Measurements from ENCODE around the gene CNKSR3. TPM values are rescaled to one million over a fixed set of nuclear protein-coding genes. Genes with fewer than 3 reads are reported as not detected.

CNKSR3 gene
- total RNA-seq, 1 experiment from 2014 or later, result 10.3 TPM

- Histone ChIP-seq H3K27me3 (replicated peaks; ENCODE audit: insufficient read depth, low read depth, low read length, poor library complexity) (no peaks in the 10 kb centered on the region), H3K27ac (ENCODE audit: low read depth, low read length, poor library complexity, severe bottlenecking) (no peak overlapping the region), H3K36me3 (ENCODE audit: insufficient read depth, low read length, poor library complexity, severe bottlenecking) (no peaks in the 10 kb centered on the region), H3K4me1 (ENCODE audit: insufficient read depth, low read length, poor library complexity, severe bottlenecking) (peaks cover 24% of the 10 kb centered on the region), H3K4me3 (ENCODE audit: low read depth, low read length, poor library complexity, severe bottlenecking) (no peak overlapping the region), H3K9me3 (ENCODE audit: low read depth, low read length, poor library complexity, severe bottlenecking) (no peaks in the 10 kb centered on the region)
- intact Hi-C loops (cut with micrococcal nuclease; ENCODE audit: unreplicated experiment), result no loop called here
- no peak for TF ChIP-seq EZH2 (IDR thresholded peaks at IDR 0.05; ENCODE audit: borderline replicate concordance, low read depth, low read length, poor library complexity, severe bottlenecking)
- TF ChIP-seq CTCF (conservative IDR thresholded peaks at IDR 0.05; ENCODE audit: low read depth, low read length), result no peak
- DNase-seq (ENCODE audit: low spot score), result no peak
- CTCF ChIA-PET, result interaction anchor here (0.6 kb wide), 1 partner anchor 32 kb away, joined by 3 read pairs; no protein-coding TSS in a partner anchor
- POLR2A ChIA-PET (ENCODE audit: low non-redundant PET), result interaction anchor here (0.6 kb wide), 2 partner anchors 21 to 74 kb away, joined by 3 to 5 read pairs; no protein-coding TSS in a partner anchor
- BruUV-seq (replicated peaks), result no TSS peak
Measured at GRCh38 chr6:154412106-154412820, 98.2 kb downstream of the CNKSR3 start.

- ChIA-PET CTCF (no interaction called here), POLR2A (ENCODE audit: low non-redundant PET) (no interaction called here)
- Histone ChIP-seq H3K27ac (ENCODE audit: low read depth, low read length, poor library complexity, severe bottlenecking) (peak overlapping the region; percentile 69), H3K36me3 (ENCODE audit: insufficient read depth, low read length, poor library complexity, severe bottlenecking) (no peaks in the 10 kb centered on the region), H3K27me3 (replicated peaks; ENCODE audit: insufficient read depth, low read depth, low read length, poor library complexity) (no peaks in the 10 kb centered on the region), H3K4me1 (ENCODE audit: insufficient read depth, low read length, poor library complexity, severe bottlenecking) (peaks cover 24% of the 10 kb centered on the region), H3K4me3 (ENCODE audit: low read depth, low read length, poor library complexity, severe bottlenecking) (no peak overlapping the region), H3K9me3 (ENCODE audit: low read depth, low read length, poor library complexity, severe bottlenecking) (no peaks in the 10 kb centered on the region)
- TF ChIP-seq EZH2 (IDR thresholded peaks at IDR 0.05; ENCODE audit: borderline replicate concordance, low read depth, low read length, poor library complexity, severe bottlenecking) (no peak), CTCF (conservative IDR thresholded peaks at IDR 0.05; ENCODE audit: low read depth, low read length) (no peak)
- no peak for DNase-seq (ENCODE audit: low spot score)
- intact Hi-C loops (cut with micrococcal nuclease; ENCODE audit: unreplicated experiment), result no loop called here
- BruUV-seq (replicated peaks), result no TSS peak
Measured at GRCh38 chr6:154411076-154411475, 99.4 kb downstream of the CNKSR3 start.

GRCh38 chr6:154410619-154411072, 99.8 kb downstream of the CNKSR3 start:
- ChIA-PET CTCF (no interaction called here), POLR2A (ENCODE audit: low non-redundant PET) (no interaction called here)
- peak; percentile 88 for DNase-seq (ENCODE audit: low spot score)
- Histone ChIP-seq H3K4me3 (ENCODE audit: low read depth, low read length, poor library complexity, severe bottlenecking) (no peak overlapping the region), H3K27me3 (replicated peaks; ENCODE audit: insufficient read depth, low read depth, low read length, poor library complexity) (no peaks in the 10 kb centered on the region), H3K27ac (ENCODE audit: low read depth, low read length, poor library complexity, severe bottlenecking) (peak overlapping the region; percentile 69), H3K4me1 (ENCODE audit: insufficient read depth, low read length, poor library complexity, severe bottlenecking) (peaks cover 24% of the 10 kb centered on the region), H3K9me3 (ENCODE audit: low read depth, low read length, poor library complexity, severe bottlenecking) (no peaks in the 10 kb centered on the region), H3K36me3 (ENCODE audit: insufficient read depth, low read length, poor library complexity, severe bottlenecking) (no peaks in the 10 kb centered on the region)
- TF ChIP-seq CTCF (conservative IDR thresholded peaks at IDR 0.05; ENCODE audit: low read depth, low read length), result no peak
- no peak for TF ChIP-seq EZH2 (IDR thresholded peaks at IDR 0.05; ENCODE audit: borderline replicate concordance, low read depth, low read length, poor library complexity, severe bottlenecking)
- no TSS peak for BruUV-seq (replicated peaks)
- intact Hi-C loops (cut with micrococcal nuclease; ENCODE audit: unreplicated experiment), result no loop called here
